Bronchial epithelial cell (primary cell): ENCODE data around the gene ASPG. TPM values are rescaled to one million over a fixed set of nuclear protein-coding genes. Genes with fewer than 3 reads are reported as not detected.
A peak's percentile ranks its signal among the peaks of the same experiment; 100 is the strongest.

Experiments
- DNase-seq: peaks from one replicate; pipeline ENCODE4 v3.0.0-alpha.2; 2010; ENCODE audit warnings: low read depth
- FAIRE-seq: peaks from 2 replicates; lab custom pipeline; 2011; peaks lifted over from hg19 to GRCh38; lab: Jason Lieb, UNC
- H3K27me3 ChIP-seq: 2 replicates; pipeline ENCODE4 v1.5.1; 2011; ENCODE audit warnings: low read length; ENCODE audit not compliant: control insufficient read depth, insufficient read depth
- H3K36me3 ChIP-seq: 2 replicates; pipeline ENCODE4 v1.5.1; 2011; ENCODE audit warnings: low read length; ENCODE audit not compliant: control insufficient read depth, insufficient read depth
- H3K4me3 ChIP-seq: 2 replicates; pipeline ENCODE4 v1.5.1; 2011; ENCODE audit warnings: mild to moderate bottlenecking, low read depth, low read length, control low read depth
- CTCF ChIP-seq: IDR thresholded peaks from 2 replicates; pipeline ENCODE4 v1.5.1; 2011; ENCODE audit warnings: mild to moderate bottlenecking, moderate library complexity, low read length, control low read depth, inconsistent platforms; ENCODE audit not compliant: insufficient read depth, severe bottlenecking
- total RNA-seq: library from RNA; depleted of rRNA; stranded (reverse); fragments of >200 nt; gene quantifications from 2 replicates; pipeline ENCODE4 v1.2.1, GENCODE V29; 2014

The ASPG gene
- total RNA-seq, 1 donor from 2014 or later = 0.53 TPM

GRCh38 chr14:104081951-104082464 is 3.5 kb upstream of the ASPG start:
- peaks cover 2% of the 10 kb centered on the region for H3K27me3 ChIP-seq
- TF ChIP-seq CTCF = no peak
- peak; percentile 83 for FAIRE-seq

GRCh38 chr14:104082807-104083206 is 2.7 kb upstream of the ASPG start:
- no peak overlapping the region for H3K4me3 ChIP-seq
- H3K36me3 ChIP-seq = no peaks in the 10 kb centered on the region
- peaks cover 2% of the 10 kb centered on the region for H3K27me3 ChIP-seq
- no peak for DNase-seq
- FAIRE-seq = no peak
- no peak for TF ChIP-seq CTCF

More at GRCh38 chr14:104081951-104082464, 3.5 kb upstream of the ASPG start:
- no peak for DNase-seq
- Histone ChIP-seq H3K4me3 (no peak overlapping the region), H3K36me3 (no peaks in the 10 kb centered on the region)

- H3K36me3 ChIP-seq = no peaks in the 10 kb centered on the region
- no peak overlapping the region for H3K4me3 ChIP-seq
- H3K27me3 ChIP-seq = peaks cover 2% of the 10 kb centered on the region
- TF ChIP-seq CTCF = no peak
- FAIRE-seq = peak; percentile 83
- no peak for DNase-seq
These were observed 1.1 kb upstream of the ASPG start for GRCh38 chr14:104084251-104085002.

- Histone ChIP-seq H3K36me3 (no peaks in the 10 kb centered on the region), H3K4me3 (no peak overlapping the region), H3K27me3 (peaks cover 2% of the 10 kb centered on the region)
- DNase-seq = no peak
- no peak for FAIRE-seq
- TF ChIP-seq CTCF = no peak
These were observed 345 bp downstream of the ASPG start for GRCh38 chr14:104085889-104086201.

GRCh38 chr14:104086210-104086660 is 735 bp downstream of the ASPG start:
- FAIRE-seq = no peak
- no peak overlapping the region for H3K4me3 ChIP-seq
- no peak for DNase-seq
- peaks cover 2% of the 10 kb centered on the region for H3K27me3 ChIP-seq
- no peak for TF ChIP-seq CTCF
- H3K36me3 ChIP-seq = no peaks in the 10 kb centered on the region
